Neural progenitor cell (in vitro differentiated cells): ENCODE results near the gene KMT5C.

Experiments
- EZH2 ChIP-seq: fragments of 200-600 bp; sonication (generic); IDR thresholded peaks from 2 replicates; pipeline ENCODE4 v1.6.1; 2017; ENCODE audit warnings: antibody characterized with exemption, mild to moderate bottlenecking, moderate library complexity
- EZH2phosphoT487 ChIP-seq: fragments of 200-600 bp; sonication (generic); IDR thresholded peaks from 2 replicates; pipeline ENCODE4 v1.6.1; 2017; ENCODE audit warnings: antibody characterized with exemption
- TF ChIP-seq, protein P1 (sequence below): fragments of 200-600 bp; sonication (generic); IDR thresholded peaks from 2 replicates; pipeline ENCODE4 v1.5.1; 2017; ENCODE audit warnings: antibody characterized with exemption, mild to moderate bottlenecking

DNA sequence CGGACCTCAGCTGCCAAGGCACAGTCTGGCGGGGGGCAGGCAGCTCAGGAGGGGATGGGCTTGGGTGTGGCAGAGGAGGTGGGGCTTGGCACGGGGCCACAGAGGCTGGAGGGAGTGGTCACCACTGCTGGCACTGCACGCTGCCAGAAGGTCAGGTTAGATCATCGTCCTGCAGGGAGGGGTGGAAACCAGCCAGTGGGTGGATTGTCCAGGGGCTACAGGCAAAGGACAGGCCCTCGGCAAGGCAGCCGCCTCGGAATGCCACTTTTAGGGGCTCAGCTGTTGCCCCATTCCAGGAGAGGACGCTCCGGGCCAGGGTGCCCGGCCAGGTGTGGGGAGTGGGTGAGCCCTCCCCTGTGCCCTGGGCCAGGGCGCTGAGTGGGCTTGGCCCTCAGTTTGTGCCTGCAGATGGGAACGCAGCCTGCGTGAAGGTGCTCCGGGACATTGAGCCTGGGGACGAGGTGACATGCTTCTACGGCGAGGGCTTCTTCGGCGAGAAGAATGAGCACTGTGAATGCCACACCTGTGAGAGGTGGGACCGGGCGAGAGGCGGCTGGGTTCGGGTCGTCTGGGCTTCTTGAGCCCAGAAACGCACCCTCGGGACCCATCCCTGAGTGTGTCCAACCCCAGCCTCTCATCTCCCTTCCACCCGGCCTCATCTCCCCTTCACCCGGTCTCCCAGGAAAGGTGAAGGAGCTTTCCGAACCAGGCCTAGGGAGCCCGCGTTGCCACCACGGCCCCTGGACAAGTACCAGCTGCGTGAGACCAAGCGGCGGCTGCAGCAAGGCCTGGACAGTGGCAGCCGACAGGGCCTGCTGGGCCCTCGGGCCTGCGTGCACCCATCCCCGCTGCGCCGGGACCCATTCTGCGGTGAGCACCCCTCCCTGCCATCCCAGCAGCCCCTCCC is 6.4 kb downstream of the KMT5C start:
- TF ChIP-seq, protein P1, sequence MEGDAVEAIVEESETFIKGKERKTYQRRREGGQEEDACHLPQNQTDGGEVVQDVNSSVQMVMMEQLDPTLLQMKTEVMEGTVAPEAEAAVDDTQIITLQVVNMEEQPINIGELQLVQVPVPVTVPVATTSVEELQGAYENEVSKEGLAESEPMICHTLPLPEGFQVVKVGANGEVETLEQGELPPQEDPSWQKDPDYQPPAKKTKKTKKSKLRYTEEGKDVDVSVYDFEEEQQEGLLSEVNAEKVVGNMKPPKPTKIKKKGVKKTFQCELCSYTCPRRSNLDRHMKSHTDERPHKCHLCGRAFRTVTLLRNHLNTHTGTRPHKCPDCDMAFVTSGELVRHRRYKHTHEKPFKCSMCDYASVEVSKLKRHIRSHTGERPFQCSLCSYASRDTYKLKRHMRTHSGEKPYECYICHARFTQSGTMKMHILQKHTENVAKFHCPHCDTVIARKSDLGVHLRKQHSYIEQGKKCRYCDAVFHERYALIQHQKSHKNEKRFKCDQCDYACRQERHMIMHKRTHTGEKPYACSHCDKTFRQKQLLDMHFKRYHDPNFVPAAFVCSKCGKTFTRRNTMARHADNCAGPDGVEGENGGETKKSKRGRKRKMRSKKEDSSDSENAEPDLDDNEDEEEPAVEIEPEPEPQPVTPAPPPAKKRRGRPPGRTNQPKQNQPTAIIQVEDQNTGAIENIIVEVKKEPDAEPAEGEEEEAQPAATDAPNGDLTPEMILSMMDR: no peak
- TF ChIP-seq EZH2phosphoT487: no peak
- no peak for TF ChIP-seq EZH2
